ENCODE data around the gene KANSL1L. TPM values are rescaled to one million over a fixed set of nuclear protein-coding genes. Genes with fewer than 3 reads are reported as not detected.

The KANSL1L gene
- polyA plus RNA-seq, 1 experiment = 2.8 TPM

DNA sequence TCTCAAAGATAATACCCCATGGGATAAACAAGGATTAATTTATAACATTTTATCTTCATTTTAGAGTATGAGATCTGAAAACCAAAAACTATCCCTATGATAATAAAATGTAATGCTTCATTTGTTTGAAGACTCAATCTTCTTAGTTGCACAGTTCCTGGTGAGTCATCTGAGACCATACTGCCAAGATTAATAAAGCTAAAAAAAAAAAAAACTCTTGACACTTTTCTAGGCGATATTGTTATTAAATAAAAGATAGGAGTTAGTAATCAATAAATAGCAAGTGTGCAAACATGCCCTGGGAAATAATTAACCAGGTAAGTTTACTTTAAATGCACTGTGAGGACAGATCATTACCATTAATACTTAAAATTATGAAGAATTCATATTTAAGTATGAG is 84.9 kb downstream of the KANSL1L start:
- no peak overlapping the region for H3K4me3 ChIP-seq (ENCODE audit: low read depth, low read length)
- TF ChIP-seq, protein P1, sequence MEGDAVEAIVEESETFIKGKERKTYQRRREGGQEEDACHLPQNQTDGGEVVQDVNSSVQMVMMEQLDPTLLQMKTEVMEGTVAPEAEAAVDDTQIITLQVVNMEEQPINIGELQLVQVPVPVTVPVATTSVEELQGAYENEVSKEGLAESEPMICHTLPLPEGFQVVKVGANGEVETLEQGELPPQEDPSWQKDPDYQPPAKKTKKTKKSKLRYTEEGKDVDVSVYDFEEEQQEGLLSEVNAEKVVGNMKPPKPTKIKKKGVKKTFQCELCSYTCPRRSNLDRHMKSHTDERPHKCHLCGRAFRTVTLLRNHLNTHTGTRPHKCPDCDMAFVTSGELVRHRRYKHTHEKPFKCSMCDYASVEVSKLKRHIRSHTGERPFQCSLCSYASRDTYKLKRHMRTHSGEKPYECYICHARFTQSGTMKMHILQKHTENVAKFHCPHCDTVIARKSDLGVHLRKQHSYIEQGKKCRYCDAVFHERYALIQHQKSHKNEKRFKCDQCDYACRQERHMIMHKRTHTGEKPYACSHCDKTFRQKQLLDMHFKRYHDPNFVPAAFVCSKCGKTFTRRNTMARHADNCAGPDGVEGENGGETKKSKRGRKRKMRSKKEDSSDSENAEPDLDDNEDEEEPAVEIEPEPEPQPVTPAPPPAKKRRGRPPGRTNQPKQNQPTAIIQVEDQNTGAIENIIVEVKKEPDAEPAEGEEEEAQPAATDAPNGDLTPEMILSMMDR (IDR thresholded peaks at IDR 0.05; ENCODE audit: insufficient read depth, low read depth, low read length) = no peak
- H3K36me3 ChIP-seq (ENCODE audit: control insufficient read depth, insufficient read depth, low read length) = no peaks in the 10 kb centered on the region
- DNase-seq (ENCODE audit: low read depth) = no peak
- H3K27me3 ChIP-seq (ENCODE audit: control insufficient read depth, insufficient read depth, low read length) = no peaks in the 10 kb centered on the region
- CTCF ChIA-PET = interaction anchor here (1.0 kb wide), 1 partner anchor 13 kb away, joined by 6 read pairs; no protein-coding TSS in a partner anchor
- POLR2A ChIA-PET = no interaction called here

DNA sequence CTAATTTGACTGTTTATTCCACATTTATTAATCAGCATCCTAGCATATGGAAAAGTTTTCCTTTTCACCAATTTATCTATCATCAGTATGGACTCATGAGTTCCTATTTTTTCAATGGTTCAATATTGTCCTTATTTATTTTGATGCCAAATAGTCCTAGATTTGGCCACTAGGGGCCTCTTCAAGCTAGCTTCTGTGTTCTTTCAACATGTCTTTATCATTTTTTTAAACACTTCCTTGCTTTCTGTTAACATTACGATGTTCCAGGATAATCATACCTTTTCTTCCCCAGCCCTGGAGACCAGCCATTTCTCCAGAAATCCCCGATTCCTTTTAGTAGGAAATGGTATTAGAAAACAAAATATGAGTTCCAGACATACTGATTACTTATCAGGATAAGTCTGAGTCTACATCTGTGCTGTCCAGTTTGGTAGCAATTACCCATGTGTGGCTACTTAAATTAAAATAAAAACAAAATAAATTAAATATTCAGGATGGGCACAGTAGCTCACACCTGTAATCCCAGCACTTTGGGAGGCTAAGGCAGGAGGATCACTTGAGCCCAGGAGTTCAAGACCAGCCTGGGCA is 98.2 kb downstream of the KANSL1L start:
- TF ChIP-seq, protein P1 (IDR thresholded peaks at IDR 0.05; ENCODE audit: insufficient read depth, low read depth, low read length) = peak; percentile 74
- CTCF ChIA-PET = interaction anchor here (0.8 to 2.2 kb wide), 12 partner anchors 9 to 139 kb away, joined by 3 to 10 read pairs (median 4); no protein-coding TSS in a partner anchor
- POLR2A ChIA-PET = no interaction called here

DNA sequence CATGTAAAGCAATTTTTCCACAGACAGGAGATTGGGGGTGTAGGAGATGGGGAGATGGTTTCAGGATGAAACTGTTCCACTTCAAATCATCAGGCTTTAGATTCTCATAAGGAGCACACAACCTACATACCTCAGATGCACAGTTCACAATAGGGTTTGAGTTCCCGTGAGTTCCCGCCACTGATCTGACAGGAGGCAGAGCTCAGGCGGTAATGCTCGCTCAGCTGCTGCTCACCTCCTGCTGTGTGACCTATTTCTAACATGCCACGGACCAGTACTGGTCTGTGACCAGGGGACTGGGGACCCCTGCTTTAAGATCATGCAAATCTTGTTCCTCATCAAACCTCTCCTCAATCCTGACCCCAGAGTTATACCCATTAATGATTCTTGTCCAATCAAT is 98.7 kb downstream of the KANSL1L start:
- TF ChIP-seq, protein P1 (IDR thresholded peaks at IDR 0.05; ENCODE audit: insufficient read depth, low read depth, low read length) = no peak
- ChIA-PET POLR2A (no interaction called here), CTCF (interaction anchor here (0.6 to 2.2 kb wide), 11 partner anchors 9 to 124 kb away, joined by 3 to 10 read pairs (median 5); no protein-coding TSS in a partner anchor)
- Histone ChIP-seq H3K36me3 (ENCODE audit: control insufficient read depth, insufficient read depth, low read length) (no peaks in the 10 kb centered on the region), H3K27me3 (ENCODE audit: control insufficient read depth, insufficient read depth, low read length) (no peaks in the 10 kb centered on the region), H3K4me3 (ENCODE audit: low read depth, low read length) (no peak overlapping the region)
- DNase-seq (ENCODE audit: low read depth) = no peak

More for the DNA sequence above, 98.2 kb downstream of the KANSL1L start:
- DNase-seq (ENCODE audit: low read depth) = peak; percentile 5
- Histone ChIP-seq H3K4me3 (ENCODE audit: low read depth, low read length) (no peak overlapping the region), H3K36me3 (ENCODE audit: control insufficient read depth, insufficient read depth, low read length) (no peaks in the 10 kb centered on the region), H3K27me3 (ENCODE audit: control insufficient read depth, insufficient read depth, low read length) (no peaks in the 10 kb centered on the region)

DNA sequence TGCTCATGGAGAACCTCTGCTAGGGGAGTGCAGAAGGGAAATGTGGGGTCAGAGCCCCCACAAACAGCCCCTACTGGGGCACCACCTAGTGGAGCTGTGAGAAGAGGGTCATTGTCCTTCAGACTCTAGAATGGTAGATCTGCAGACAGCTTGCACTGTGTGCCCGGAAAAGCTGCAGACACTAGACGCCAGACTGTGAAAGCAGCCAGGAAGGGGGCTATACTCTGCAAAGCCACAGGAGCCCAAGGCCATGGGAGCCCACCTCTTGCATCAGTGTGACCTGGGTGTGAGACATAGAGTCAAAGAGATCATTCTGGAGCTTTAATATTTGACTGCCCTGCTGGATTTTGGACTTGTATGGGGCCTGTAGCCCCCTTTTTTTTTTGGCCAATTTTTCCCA is 107.9 kb downstream of the KANSL1L start:
- POLR2A ChIA-PET = no interaction called here
- TF ChIP-seq, protein P1 (IDR thresholded peaks at IDR 0.05; ENCODE audit: insufficient read depth, low read depth, low read length) = no peak
- no peak overlapping the region for H3K4me3 ChIP-seq (ENCODE audit: low read depth, low read length)
- H3K36me3 ChIP-seq (ENCODE audit: control insufficient read depth, insufficient read depth, low read length) = no peaks in the 10 kb centered on the region
- CTCF ChIA-PET = interaction anchor here (1.2 to 1.8 kb wide), 2 partner anchors 10 to 132 kb away, joined by 3 read pairs; no protein-coding TSS in a partner anchor
- DNase-seq (ENCODE audit: low read depth) = no peak
- H3K27me3 ChIP-seq (ENCODE audit: control insufficient read depth, insufficient read depth, low read length) = no peaks in the 10 kb centered on the region

DNA sequence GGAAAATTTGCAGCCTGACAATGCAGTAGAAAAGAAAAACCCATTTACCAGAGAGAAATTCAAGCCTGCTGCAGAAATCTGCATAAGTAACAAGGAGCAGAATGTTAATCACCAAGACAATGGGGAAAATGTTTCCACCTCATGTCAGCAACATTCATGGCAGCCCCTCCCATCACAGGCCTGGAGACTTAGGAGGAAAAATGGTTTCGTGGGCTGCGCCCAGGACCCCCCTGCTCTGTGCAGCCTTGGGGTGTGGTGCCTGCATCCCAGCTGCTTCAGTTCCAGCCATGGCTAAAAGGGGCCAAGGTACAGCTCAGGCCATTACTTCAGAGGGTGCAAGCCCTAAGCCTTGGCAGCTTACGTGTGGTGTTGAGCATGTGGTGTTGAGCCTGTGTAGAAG is 115.4 kb downstream of the KANSL1L start:
- CTCF ChIA-PET = interaction anchor here (0.9 kb wide), 1 partner anchor 21 kb away, joined by 4 read pairs; no protein-coding TSS in a partner anchor

More for the DNA sequence above, 115.4 kb downstream of the KANSL1L start:
- TF ChIP-seq, protein P1 (IDR thresholded peaks at IDR 0.05; ENCODE audit: insufficient read depth, low read depth, low read length) = no peak
- Histone ChIP-seq H3K27me3 (ENCODE audit: control insufficient read depth, insufficient read depth, low read length) (no peaks in the 10 kb centered on the region), H3K36me3 (ENCODE audit: control insufficient read depth, insufficient read depth, low read length) (no peaks in the 10 kb centered on the region), H3K4me3 (ENCODE audit: low read depth, low read length) (no peak overlapping the region)
- DNase-seq (ENCODE audit: low read depth) = no peak
- POLR2A ChIA-PET = no interaction called here
